GM21786 (cell line): Measurements from ENCODE around the gene MARCHF10.

Experiments used
- ATAC-seq: cut with Tn5 transposase; IDR thresholded peaks from one replicate; pipeline ENCODE4 v1.9.1; 2021; ENCODE audit not compliant: unreplicated experiment

The MARCHF10 gene

GRCh38 chr17:62681061-62681938 lies 126.8 kb downstream of the MARCHF10 start:
- no peak for ATAC-seq

- ATAC-seq: no peak
Measured at GRCh38 chr17:62680541-62681052, 127.5 kb downstream of the MARCHF10 start.

GRCh38 chr17:62679866-62680377 lies 128.2 kb downstream of the MARCHF10 start:
- no peak for ATAC-seq

GRCh38 chr17:62678214-62678919 lies 129.7 kb downstream of the MARCHF10 start:
- no peak for ATAC-seq

- ATAC-seq: no peak
Measured at GRCh38 chr17:62676952-62677596, 131.0 kb downstream of the MARCHF10 start.

GRCh38 chr17:62676231-62676943 lies 131.7 kb downstream of the MARCHF10 start:
- ATAC-seq: no peak

GRCh38 chr17:62675701-62676100 lies 132.4 kb downstream of the MARCHF10 start:
- no peak for ATAC-seq

GRCh38 chr17:62675260-62675659 lies 132.9 kb downstream of the MARCHF10 start:
- no peak for ATAC-seq

GRCh38 chr17:62674841-62675240 lies 133.3 kb downstream of the MARCHF10 start:
- ATAC-seq: no peak

GRCh38 chr17:62674363-62674739 lies 133.8 kb downstream of the MARCHF10 start:
- ATAC-seq: no peak

GRCh38 chr17:62673614-62674362 lies 134.3 kb downstream of the MARCHF10 start:
- no peak for ATAC-seq

GRCh38 chr17:62672957-62673356 lies 135.2 kb downstream of the MARCHF10 start:
- no peak for ATAC-seq

GRCh38 chr17:62671553-62671952 lies 136.6 kb downstream of the MARCHF10 start:
- ATAC-seq: no peak

- no peak for ATAC-seq
Measured at GRCh38 chr17:62670202-62670821, 137.8 kb downstream of the MARCHF10 start.

- no peak for ATAC-seq
Measured at GRCh38 chr17:62668091-62668804, 139.9 kb downstream of the MARCHF10 start.

- ATAC-seq: no peak
Measured at GRCh38 chr17:62666801-62667591, 141.1 kb downstream of the MARCHF10 start.

- no peak for ATAC-seq
Measured at GRCh38 chr17:62666061-62666800, 141.9 kb downstream of the MARCHF10 start.
